ENCODE results near the gene RHBDL2. TPM values are rescaled to one million over a fixed set of nuclear protein-coding genes. Genes with fewer than 3 reads are reported as not detected.

RHBDL2 gene
- total and polyA plus RNA-seq, 10 of the 15 experiments (the other 5 are each of a cell fraction or from before 2014, with no cell fraction given): 0.05 TPM; not detected in 9

GRCh38 chr1:38990738-38991637 lies 49.4 kb upstream of the RHBDL2 start, which contains the start of gene AKIRIN1 (continued):
- TF ChIP-seq BCL3 (IDR thresholded peaks at IDR 0.05; ENCODE audit: borderline replicate concordance, insufficient read depth, low read depth, low read length, poor library complexity, severe bottlenecking): no peak
- TF ChIP-seq ZZZ3 (IDR thresholded peaks at IDR 0.05; ENCODE audit: control insufficient read depth, insufficient read length, low read depth): no peak
- TF ChIP-seq POLR2AphosphoS5 (IDR thresholded peaks at IDR 0.05; ENCODE audit: low read length): peak; percentile 96
- TF ChIP-seq IRF4 (IDR thresholded peaks at IDR 0.05; ENCODE audit: low read depth, low read length): no peak
- TF ChIP-seq POLR2AphosphoS2 (IDR thresholded peaks at IDR 0.05; ENCODE audit: low read depth, low read length): peak; percentile 87; the same call in 1 of the 2 replicates
- peak; percentile 98 for TF ChIP-seq ATF7 (IDR thresholded peaks at IDR 0.05; ENCODE audit: low read depth)
- TF ChIP-seq, protein P1, sequence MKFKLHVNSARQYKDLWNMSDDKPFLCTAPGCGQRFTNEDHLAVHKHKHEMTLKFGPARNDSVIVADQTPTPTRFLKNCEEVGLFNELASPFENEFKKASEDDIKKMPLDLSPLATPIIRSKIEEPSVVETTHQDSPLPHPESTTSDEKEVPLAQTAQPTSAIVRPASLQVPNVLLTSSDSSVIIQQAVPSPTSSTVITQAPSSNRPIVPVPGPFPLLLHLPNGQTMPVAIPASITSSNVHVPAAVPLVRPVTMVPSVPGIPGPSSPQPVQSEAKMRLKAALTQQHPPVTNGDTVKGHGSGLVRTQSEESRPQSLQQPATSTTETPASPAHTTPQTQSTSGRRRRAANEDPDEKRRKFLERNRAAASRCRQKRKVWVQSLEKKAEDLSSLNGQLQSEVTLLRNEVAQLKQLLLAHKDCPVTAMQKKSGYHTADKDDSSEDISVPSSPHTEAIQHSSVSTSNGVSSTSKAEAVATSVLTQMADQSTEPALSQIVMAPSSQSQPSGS (IDR thresholded peaks at IDR 0.05; ENCODE audit: low read length): no peak
- no peak for TF ChIP-seq ZBTB11 (CRISPR knock-in tag; IDR thresholded peaks at IDR 0.05)
- TF ChIP-seq ETV6 (conservative IDR thresholded peaks at IDR 0.05 in 1 of 2, IDR thresholded peaks at IDR 0.05 in 1 of 2; ENCODE audit: borderline replicate concordance in 1 of 2, low read depth in 1 of 2): no peak
- TF ChIP-seq, protein P2, sequence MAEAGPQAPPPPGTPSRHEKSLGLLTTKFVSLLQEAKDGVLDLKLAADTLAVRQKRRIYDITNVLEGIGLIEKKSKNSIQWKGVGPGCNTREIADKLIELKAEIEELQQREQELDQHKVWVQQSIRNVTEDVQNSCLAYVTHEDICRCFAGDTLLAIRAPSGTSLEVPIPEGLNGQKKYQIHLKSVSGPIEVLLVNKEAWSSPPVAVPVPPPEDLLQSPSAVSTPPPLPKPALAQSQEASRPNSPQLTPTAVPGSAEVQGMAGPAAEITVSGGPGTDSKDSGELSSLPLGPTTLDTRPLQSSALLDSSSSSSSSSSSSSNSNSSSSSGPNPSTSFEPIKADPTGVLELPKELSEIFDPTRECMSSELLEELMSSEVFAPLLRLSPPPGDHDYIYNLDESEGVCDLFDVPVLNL (IDR thresholded peaks at IDR 0.05; ENCODE audit: low read depth, low read length): no peak
- TF ChIP-seq BMI1 (IDR thresholded peaks at IDR 0.05; ENCODE audit: borderline replicate concordance): no peak
- peak; percentile 96 for TF ChIP-seq FOXK2 (IDR thresholded peaks at IDR 0.05)
- TF ChIP-seq, protein P3, sequence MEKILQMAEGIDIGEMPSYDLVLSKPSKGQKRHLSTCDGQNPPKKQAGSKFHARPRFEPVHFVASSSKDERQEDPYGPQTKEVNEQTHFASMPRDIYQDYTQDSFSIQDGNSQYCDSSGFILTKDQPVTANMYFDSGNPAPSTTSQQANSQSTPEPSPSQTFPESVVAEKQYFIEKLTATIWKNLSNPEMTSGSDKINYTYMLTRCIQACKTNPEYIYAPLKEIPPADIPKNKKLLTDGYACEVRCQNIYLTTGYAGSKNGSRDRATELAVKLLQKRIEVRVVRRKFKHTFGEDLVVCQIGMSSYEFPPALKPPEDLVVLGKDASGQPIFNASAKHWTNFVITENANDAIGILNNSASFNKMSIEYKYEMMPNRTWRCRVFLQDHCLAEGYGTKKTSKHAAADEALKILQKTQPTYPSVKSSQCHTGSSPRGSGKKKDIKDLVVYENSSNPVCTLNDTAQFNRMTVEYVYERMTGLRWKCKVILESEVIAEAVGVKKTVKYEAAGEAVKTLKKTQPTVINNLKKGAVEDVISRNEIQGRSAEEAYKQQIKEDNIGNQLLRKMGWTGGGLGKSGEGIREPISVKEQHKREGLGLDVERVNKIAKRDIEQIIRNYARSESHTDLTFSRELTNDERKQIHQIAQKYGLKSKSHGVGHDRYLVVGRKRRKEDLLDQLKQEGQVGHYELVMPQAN (conservative IDR thresholded peaks at IDR 0.05): peak; percentile 96
- TF ChIP-seq ZNF217 (IDR thresholded peaks at IDR 0.05): no peak
- TF ChIP-seq IKZF2 (IDR thresholded peaks at IDR 0.05): no peak
- no peak for TF ChIP-seq HDAC2 (IDR thresholded peaks at IDR 0.05)
- no peak for TF ChIP-seq RUNX3 (IDR thresholded peaks at IDR 0.05; ENCODE audit: low read length)
- TF ChIP-seq MLLT1 (IDR thresholded peaks at IDR 0.05): no peak
